SU-DHL-6 (cell line): Measurements from ENCODE around the gene PHF14.

Source experiments
- EZH2phosphoT487 ChIP-seq: fragments of 200-600 bp; sonication (generic), shearing (Covaris generic); conservative IDR thresholded peaks from 2 replicates; pipeline ENCODE4 v1.6.1; 2018; ENCODE audit warnings: mild to moderate bottlenecking, antibody characterized with exemption, low read length, moderate library complexity, mixed read lengths
- TF ChIP-seq, protein P1 (sequence below): fragments of 200-600 bp; sonication (generic); IDR thresholded peaks from one replicate; pipeline ENCODE4 v1.5.1; 2017; ENCODE audit warnings: antibody characterized with exemption, mild to moderate bottlenecking, low read length, moderate library complexity; ENCODE audit not compliant: insufficient read depth, poor library complexity, severe bottlenecking

DNA sequence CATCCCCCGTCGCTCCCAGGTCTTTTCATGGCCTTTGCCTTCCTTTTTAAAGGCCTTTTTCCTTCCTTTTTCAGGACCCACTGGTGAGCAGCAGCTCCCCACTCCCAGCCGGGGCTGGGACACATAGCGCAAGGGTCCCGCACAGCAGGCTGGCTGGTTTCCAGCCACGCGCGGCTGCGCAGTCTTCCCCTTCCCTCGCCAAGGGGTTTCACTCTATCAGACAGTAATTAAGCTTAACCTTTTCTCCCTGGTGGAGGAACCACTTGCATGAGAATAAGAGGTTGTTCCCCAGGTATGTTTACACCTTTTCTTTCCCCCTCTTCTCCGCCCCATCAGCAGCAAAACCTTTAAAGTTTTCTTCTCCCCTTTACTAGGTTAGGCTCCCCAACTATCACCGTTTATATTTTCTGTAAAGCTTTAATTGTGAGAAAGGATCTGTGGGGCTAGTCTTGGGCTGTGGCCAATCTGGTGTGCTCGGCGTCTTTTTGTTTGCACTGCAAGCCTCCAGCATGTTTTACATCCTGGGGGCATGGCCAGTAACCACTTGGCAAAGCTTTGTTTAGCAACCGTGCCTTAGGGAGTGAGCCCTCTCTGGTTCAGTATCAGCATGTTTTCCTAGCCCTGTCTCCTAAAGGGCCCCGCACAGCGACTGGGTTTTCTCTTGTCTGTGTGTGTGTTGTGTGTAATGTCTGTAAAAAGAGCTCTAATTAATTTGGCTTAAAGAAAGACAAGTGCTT, 219.6 kb downstream of the PHF14 start:
- TF ChIP-seq, protein P1, sequence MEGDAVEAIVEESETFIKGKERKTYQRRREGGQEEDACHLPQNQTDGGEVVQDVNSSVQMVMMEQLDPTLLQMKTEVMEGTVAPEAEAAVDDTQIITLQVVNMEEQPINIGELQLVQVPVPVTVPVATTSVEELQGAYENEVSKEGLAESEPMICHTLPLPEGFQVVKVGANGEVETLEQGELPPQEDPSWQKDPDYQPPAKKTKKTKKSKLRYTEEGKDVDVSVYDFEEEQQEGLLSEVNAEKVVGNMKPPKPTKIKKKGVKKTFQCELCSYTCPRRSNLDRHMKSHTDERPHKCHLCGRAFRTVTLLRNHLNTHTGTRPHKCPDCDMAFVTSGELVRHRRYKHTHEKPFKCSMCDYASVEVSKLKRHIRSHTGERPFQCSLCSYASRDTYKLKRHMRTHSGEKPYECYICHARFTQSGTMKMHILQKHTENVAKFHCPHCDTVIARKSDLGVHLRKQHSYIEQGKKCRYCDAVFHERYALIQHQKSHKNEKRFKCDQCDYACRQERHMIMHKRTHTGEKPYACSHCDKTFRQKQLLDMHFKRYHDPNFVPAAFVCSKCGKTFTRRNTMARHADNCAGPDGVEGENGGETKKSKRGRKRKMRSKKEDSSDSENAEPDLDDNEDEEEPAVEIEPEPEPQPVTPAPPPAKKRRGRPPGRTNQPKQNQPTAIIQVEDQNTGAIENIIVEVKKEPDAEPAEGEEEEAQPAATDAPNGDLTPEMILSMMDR, result no peak
- no peak for TF ChIP-seq EZH2phosphoT487
